PFSK-1 (cell line): Measurements from ENCODE around the gene NT5C.

Experiments used
- FOXP2 ChIP-seq: optimal IDR thresholded peaks from 2 replicates; pipeline ENCODE3; 2011; ENCODE audit warnings: borderline replicate concordance, control low read depth, inconsistent platforms; ENCODE audit not compliant: insufficient read depth; ENCODE audit errors: extremely low read length, extremely low read depth
- POLR2AphosphoS5 ChIP-seq: IDR thresholded peaks from 2 replicates; pipeline ENCODE4 v1.6.1; 2012; ENCODE audit warnings: low read depth, mild to moderate bottlenecking, control low read depth, low read length, moderate library complexity
- SIN3A ChIP-seq: IDR thresholded peaks from 2 replicates; pipeline ENCODE4 v1.6.1; 2012; ENCODE audit warnings: mild to moderate bottlenecking, low read length, moderate library complexity, borderline replicate concordance; ENCODE audit not compliant: insufficient read depth
- TAF1 ChIP-seq: IDR thresholded peaks from 2 replicates; pipeline ENCODE4 v1.6.1; 2012; ENCODE audit warnings: low read length, control low read depth, borderline replicate concordance; ENCODE audit not compliant: insufficient read depth
- TF ChIP-seq, protein P1 (sequence below), 2 experiments: IDR thresholded peaks; 2 replicates each; pipeline versions ENCODE4 v1.6.1 to v1.8.0; 2011 to 2012; ENCODE audit warnings: low read depth in 2 of 2, low read length in 2 of 2, control low read depth in 1 of 2, inconsistent platforms in 1 of 2, mild to moderate bottlenecking in 1 of 2, moderate library complexity in 1 of 2; ENCODE audit not compliant: insufficient read depth in 1 of 2

The NT5C gene

DNA sequence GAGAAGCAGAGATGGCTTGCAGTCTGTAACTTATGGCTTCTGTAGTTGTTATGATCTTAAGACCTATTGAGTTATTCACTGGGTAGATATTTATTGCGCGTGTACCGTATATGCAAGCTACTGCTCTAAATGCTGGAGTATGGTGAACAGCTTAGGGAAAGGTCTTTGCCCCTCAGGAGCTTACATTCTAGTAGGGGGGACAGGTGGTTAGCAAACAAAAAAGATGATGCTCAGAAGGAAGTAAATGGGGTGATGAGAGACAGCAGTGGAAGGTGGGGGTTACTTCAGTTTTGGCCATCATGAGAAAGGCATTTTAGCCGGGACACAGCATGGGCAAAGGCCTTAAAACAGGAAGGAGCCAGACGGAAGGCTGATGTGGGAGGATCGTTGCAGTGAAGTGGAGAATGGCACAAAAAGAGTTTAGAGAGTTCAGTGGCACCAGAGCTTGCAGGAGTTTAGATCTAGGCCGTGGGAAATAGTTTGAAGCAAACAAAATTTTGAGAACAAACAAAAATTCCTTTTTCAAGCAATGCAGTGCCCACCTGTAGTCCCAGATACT is 19.7 kb downstream of the NT5C start:
- TF ChIP-seq TAF1 (no peak), POLR2AphosphoS5 (no peak), FOXP2 (no peak), SIN3A (no peak)
- TF ChIP-seq, protein P1, sequence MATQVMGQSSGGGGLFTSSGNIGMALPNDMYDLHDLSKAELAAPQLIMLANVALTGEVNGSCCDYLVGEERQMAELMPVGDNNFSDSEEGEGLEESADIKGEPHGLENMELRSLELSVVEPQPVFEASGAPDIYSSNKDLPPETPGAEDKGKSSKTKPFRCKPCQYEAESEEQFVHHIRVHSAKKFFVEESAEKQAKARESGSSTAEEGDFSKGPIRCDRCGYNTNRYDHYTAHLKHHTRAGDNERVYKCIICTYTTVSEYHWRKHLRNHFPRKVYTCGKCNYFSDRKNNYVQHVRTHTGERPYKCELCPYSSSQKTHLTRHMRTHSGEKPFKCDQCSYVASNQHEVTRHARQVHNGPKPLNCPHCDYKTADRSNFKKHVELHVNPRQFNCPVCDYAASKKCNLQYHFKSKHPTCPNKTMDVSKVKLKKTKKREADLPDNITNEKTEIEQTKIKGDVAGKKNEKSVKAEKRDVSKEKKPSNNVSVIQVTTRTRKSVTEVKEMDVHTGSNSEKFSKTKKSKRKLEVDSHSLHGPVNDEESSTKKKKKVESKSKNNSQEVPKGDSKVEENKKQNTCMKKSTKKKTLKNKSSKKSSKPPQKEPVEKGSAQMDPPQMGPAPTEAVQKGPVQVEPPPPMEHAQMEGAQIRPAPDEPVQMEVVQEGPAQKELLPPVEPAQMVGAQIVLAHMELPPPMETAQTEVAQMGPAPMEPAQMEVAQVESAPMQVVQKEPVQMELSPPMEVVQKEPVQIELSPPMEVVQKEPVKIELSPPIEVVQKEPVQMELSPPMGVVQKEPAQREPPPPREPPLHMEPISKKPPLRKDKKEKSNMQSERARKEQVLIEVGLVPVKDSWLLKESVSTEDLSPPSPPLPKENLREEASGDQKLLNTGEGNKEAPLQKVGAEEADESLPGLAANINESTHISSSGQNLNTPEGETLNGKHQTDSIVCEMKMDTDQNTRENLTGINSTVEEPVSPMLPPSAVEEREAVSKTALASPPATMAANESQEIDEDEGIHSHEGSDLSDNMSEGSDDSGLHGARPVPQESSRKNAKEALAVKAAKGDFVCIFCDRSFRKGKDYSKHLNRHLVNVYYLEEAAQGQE (IDR thresholded peaks at IDR 0.05; ENCODE audit: insufficient read depth in 1 of 2, low read depth in 2 of 2, low read length in 2 of 2): no peak

DNA sequence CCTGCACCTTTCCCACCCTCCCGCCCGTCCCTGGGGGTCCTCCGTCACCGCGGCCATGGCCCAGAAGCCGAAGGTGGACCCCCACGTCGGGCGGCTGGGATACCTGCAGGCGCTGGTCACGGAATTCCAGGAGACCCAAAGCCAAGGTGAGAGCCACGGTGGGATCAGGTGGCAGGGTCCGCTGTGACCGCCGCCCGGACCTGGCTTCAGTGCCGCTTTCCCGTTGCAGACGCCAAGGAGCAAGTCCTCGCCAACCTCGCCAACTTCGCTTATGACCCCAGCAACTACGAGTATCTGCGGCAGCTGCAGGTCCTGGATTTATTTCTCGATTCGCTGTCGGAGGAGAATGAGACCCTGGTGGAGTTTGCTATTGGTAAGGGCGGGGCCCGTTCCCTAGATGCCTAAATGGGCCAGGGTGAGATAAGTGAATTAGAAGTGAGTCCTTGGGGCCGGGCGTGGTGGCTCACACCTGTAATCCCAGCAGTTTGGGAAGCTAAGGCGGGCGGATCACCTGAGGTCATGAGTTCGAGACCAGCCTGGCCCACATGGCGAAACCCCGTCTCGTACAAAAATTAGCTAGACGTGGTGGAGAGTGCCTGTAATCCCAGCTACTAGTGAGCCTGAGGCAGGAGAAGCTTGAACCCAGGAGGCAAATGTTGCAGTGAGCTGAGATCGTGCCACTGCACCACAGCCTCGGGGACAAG is 21.2 kb downstream of the NT5C start:
- TF ChIP-seq SIN3A: no peak
- TF ChIP-seq, protein P1 (IDR thresholded peaks at IDR 0.05; ENCODE audit: insufficient read depth in 1 of 2, low read depth in 2 of 2, low read length in 2 of 2): no peak
- TF ChIP-seq FOXP2: no peak
- TF ChIP-seq POLR2AphosphoS5: no peak
- TF ChIP-seq TAF1: no peak

DNA sequence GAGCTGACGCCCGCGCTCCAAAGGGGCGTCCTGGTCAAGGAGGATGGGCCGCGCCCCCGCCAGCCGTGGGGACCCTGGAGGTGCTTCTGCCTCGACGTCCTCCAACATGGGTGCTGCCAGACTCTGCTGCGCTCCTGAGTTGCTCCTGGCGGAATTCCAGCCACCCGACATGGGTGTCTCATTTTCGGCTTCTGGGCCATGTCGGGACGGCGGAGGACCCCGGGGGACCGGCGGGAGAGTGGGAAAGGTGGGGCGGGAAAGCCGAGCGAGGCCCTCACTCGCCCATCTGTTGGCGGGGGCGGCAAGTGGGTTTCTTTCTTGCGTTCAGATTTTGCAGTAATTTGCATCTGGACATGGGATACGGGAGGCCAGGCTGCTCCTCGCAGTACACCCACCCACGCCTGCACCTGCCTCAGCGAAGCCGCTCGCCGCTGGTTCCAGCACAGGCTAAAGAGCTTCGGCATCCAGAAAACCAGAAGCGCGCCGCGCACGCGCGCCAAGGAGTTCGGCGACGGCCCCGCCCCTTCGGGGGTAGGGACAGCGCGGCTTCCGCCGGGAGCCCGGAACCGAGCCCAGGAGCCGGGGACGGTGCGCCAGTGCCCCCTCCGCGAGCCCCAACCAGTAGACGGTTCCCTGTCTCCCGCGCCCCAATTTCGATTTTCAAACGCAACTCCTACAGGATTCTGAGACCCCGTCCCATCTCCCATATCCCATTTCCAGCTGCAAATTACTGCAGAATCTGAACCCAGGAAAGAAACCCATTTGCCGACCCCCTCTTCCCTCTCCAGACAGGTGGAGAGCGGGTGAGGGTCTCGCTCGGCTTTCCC is 21.9 kb downstream of the NT5C start, which contains the start of gene ARMC7:
ARMC7 (plus strand) TSS at position 563 of the 827 bp plus-strand sequence. CDS start 320 bp downstream, outside the sequence.
- TF ChIP-seq, protein P1 (IDR thresholded peaks at IDR 0.05; ENCODE audit: insufficient read depth in 1 of 2, low read depth in 2 of 2, low read length in 2 of 2): peak in 1 of 2 experiments; percentile 57; a peak in 1 of 4 replicates
- no peak; the same call in 1 of the 2 replicates for TF ChIP-seq SIN3A
- peak; percentile 77; the same call in 1 of the 2 replicates for TF ChIP-seq TAF1
- peak; percentile 63 for TF ChIP-seq FOXP2
- TF ChIP-seq POLR2AphosphoS5: peak; percentile 95

DNA sequence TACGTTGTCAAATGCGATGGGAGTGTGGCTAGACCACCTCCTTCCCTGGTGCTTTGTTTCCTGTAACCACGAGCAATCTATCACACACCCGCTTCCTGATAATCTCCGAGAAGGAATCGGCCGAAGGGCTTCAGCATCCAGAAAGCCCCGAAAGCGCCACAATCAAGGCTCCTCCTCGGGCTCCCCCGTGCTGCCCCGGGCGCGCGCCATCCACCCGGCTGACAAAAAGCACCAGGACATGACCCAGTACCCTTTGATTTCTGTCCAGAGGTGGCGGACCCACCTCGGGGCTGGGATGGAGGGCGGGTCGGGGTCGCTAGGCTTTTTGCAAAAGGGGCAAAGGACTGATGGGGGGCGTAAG is 22.5 kb downstream of the NT5C start:
- TF ChIP-seq SIN3A: no peak
- TF ChIP-seq POLR2AphosphoS5: no peak
- TF ChIP-seq FOXP2: no peak
- TF ChIP-seq TAF1: no peak
- TF ChIP-seq, protein P1 (IDR thresholded peaks at IDR 0.05; ENCODE audit: insufficient read depth in 1 of 2, low read depth in 2 of 2, low read length in 2 of 2): no peak
